NB4 (cell line): ENCODE results near the gene GALK2.

Source experiments
- DNase-seq: peaks from one replicate; pipeline ENCODE4 v3.0.0; 2010; ENCODE audit warnings: low read depth
- H3K4me3 ChIP-seq: one replicate; pipeline ENCODE4 v1.5.1; 2011; ENCODE audit warnings: mild to moderate bottlenecking, low read depth, low read length, moderate library complexity
- MYC ChIP-seq: IDR thresholded peaks from 2 replicates; pipeline ENCODE4 v1.6.1; 2011; ENCODE audit warnings: low read depth, low read length
- POLR2A ChIP-seq: IDR thresholded peaks from 2 replicates; pipeline ENCODE4 v1.6.1; 2011; ENCODE audit warnings: mild to moderate bottlenecking; ENCODE audit not compliant: insufficient read length; ENCODE audit errors: extremely low read depth
- TF ChIP-seq, protein P1 (sequence below): IDR thresholded peaks from 2 replicates; pipeline ENCODE4 v1.6.1; 2011; ENCODE audit warnings: low read depth, low read length
- TF ChIP-seq, protein P2 (sequence below): IDR thresholded peaks from one replicate; pipeline ENCODE4 v1.5.1; 2012; ENCODE audit warnings: low read depth, low read length

Gene GALK2

DNA sequence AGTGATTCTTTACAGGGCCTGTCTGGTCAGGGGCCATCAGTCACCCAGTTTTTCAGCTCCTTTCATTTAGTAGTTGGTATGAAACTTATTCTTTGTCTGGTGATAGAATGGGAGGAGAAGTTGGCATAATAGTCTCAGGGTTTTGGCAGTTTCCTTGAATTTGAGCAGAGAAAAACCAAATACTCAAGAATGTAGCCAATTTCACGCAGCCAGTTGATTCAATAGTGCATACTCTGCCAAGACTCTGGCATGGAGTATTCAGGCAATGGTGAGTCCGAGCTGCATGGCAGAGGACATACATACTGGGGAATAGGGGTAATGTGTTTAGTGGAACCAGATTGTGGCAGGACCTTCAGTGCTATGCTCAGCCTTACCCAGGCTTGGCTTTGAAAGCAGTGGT lies 118.3 kb downstream of the GALK2 start:
- H3K4me3 ChIP-seq = no peak overlapping the region
- no peak for DNase-seq
- TF ChIP-seq POLR2A = no peak
- TF ChIP-seq, protein P1, sequence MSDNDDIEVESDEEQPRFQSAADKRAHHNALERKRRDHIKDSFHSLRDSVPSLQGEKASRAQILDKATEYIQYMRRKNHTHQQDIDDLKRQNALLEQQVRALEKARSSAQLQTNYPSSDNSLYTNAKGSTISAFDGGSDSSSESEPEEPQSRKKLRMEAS = no peak
- TF ChIP-seq, protein P2, sequence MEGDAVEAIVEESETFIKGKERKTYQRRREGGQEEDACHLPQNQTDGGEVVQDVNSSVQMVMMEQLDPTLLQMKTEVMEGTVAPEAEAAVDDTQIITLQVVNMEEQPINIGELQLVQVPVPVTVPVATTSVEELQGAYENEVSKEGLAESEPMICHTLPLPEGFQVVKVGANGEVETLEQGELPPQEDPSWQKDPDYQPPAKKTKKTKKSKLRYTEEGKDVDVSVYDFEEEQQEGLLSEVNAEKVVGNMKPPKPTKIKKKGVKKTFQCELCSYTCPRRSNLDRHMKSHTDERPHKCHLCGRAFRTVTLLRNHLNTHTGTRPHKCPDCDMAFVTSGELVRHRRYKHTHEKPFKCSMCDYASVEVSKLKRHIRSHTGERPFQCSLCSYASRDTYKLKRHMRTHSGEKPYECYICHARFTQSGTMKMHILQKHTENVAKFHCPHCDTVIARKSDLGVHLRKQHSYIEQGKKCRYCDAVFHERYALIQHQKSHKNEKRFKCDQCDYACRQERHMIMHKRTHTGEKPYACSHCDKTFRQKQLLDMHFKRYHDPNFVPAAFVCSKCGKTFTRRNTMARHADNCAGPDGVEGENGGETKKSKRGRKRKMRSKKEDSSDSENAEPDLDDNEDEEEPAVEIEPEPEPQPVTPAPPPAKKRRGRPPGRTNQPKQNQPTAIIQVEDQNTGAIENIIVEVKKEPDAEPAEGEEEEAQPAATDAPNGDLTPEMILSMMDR = no peak
- no peak for TF ChIP-seq MYC

DNA sequence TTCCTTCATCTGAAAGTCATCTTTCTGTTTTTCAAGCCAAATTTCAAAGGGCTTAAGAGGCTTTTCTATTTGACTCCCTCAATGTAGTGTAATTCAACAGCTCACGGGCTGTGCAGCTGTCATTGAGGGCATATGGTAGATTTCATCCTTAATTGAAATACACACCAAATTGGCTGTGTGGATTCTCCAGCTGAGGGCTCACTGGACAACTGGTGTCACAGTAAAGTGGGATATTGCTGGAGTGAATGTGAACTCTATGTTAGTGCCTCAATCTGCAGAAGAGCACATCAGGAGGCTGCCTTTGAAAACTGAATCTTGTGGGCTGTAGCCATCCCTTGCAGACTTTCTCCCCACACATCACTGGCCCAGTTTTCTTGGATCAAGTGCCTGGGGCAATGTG lies 120.1 kb downstream of the GALK2 start:
- no peak for TF ChIP-seq POLR2A
- TF ChIP-seq MYC = no peak
- TF ChIP-seq, protein P2 = no peak
- TF ChIP-seq, protein P1 = no peak
- DNase-seq = no peak

DNA sequence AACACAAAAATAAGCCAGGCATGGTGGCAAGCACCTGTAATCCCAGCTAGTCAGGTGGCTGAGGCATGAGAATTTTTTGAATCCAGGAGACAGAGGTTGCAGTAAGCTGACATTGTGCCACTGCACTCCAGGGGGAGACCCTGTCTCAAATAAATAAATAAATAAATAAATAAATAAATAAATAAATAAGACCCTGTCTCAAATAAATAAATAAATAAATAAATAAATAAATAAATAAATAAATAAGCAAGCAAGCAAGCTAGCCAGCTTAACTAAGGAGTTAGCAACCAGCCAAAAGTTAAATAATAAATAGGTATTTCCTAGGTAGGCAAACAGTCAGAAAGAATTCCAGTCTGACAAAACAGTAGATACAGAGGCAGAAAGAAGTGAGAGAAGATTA lies 123.9 kb downstream of the GALK2 start:
- no peak overlapping the region for H3K4me3 ChIP-seq
- TF ChIP-seq, protein P2 = no peak
- TF ChIP-seq MYC (no peak), POLR2A (no peak)
- TF ChIP-seq, protein P1 = no peak
- no peak for DNase-seq

More for the DNA sequence above, 120.1 kb downstream of the GALK2 start:
- no peak overlapping the region for H3K4me3 ChIP-seq

DNA sequence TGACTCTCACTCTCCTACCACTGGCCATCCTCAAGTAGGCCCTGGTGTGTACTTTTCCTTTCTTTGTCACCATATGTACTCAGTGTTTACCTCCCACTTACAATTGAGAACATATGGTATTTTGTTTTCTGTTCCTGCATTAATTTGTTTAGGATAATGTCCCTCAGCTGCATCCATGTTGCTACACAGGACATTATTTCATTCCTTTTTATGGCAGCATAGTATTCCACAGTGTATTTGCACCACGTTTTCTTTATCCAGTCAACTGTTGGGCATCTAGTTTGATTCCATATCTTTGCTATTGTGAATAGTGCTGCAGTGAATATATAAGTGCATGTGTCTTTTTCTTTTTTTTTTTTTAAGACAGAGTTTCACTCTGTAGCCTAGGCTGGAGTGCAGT lies 126.2 kb downstream of the GALK2 start:
- TF ChIP-seq, protein P1 = no peak
- TF ChIP-seq POLR2A (no peak), MYC (no peak)
- TF ChIP-seq, protein P2 = no peak
- DNase-seq = no peak
- no peak overlapping the region for H3K4me3 ChIP-seq

DNA sequence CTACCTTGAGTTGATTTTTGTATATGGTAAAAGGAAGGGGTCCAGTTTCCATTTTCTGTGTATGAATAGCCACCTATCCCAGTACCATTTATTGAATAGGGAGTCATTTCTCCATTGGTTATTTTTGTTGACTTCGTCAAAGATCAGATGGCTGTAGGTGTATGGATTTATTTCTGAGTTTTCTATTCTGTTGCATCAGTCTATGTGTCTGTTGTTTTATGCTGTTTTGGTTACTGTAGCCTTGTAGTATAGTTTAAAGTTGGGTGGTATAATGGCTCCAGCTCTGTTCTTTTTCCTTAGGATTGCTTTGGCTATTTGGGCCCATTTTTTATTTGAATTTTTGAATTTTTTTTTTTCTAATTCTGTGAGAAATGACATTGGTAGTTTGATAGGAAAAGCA lies 127.5 kb downstream of the GALK2 start:
- DNase-seq = no peak
- TF ChIP-seq MYC = no peak
- TF ChIP-seq, protein P1 = no peak
- TF ChIP-seq POLR2A = no peak
- TF ChIP-seq, protein P2 = no peak
- no peak overlapping the region for H3K4me3 ChIP-seq

DNA sequence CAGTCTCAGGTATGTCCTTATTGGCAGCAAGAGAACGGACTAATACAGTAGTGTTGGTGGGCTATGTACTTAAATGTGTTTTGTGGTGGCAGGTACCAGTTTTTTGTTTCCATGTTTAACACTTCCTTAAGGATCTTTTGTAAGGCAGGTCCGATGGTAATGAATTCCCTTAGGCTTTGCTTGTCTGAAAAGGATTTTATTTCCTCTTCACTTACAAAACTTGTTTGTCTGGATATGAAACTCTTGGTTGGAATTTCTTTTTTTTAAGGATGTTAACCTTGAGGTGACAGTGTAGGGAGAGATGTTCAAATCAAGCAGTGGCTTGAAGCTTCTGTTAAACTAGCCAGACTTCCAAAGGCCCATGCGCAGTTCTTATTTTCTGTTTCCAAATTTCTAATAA lies 130.8 kb downstream of the GALK2 start:
- no peak for DNase-seq
- TF ChIP-seq, protein P1 = no peak
- no peak for TF ChIP-seq MYC
- TF ChIP-seq, protein P2 = no peak
- TF ChIP-seq POLR2A = no peak
- no peak overlapping the region for H3K4me3 ChIP-seq
